Measurements from ENCODE around the gene TNPO1.
A peak's percentile ranks its signal among the peaks of the same experiment; 100 is the strongest.
"Not testable (repeated sequence)": the region's sequence is repeated elsewhere in the genome, so short reads cannot be mapped to it uniquely, and the experiment has no call there.

The TNPO1 gene

GRCh38 chr5:72816284-72817075 lies at the start of gene TNPO1:
TNPO1 (plus strand) TSS chr5:72816661; CDS start chr5:72816738, 77 bp downstream.
- DNase-seq: peak; percentile 78 to 80

GRCh38 chr5:72767289-72768010 lies 49.0 kb upstream of the TNPO1 start:
- no peak for DNase-seq

- DNase-seq: no peak
Observed at GRCh38 chr5:72770266-72770665, 46.2 kb upstream of the TNPO1 start.

GRCh38 chr5:72776684-72777083 lies 39.8 kb upstream of the TNPO1 start:
- DNase-seq: no peak

- no peak for DNase-seq
Observed at GRCh38 chr5:72779520-72779919, 36.9 kb upstream of the TNPO1 start.

GRCh38 chr5:72783354-72783753 lies 33.1 kb upstream of the TNPO1 start:
- DNase-seq: no peak

- DNase-seq: no peak
Observed at GRCh38 chr5:72784129-72784528, 32.3 kb upstream of the TNPO1 start.

- DNase-seq: no peak
Observed at GRCh38 chr5:72785801-72786200, 30.7 kb upstream of the TNPO1 start.

- no peak for DNase-seq
Observed at GRCh38 chr5:72786676-72787075, 29.8 kb upstream of the TNPO1 start.

- DNase-seq: no peak
Observed at GRCh38 chr5:72788866-72789505, 27.5 kb upstream of the TNPO1 start.

GRCh38 chr5:72790186-72790585 lies 26.3 kb upstream of the TNPO1 start:
- no peak for DNase-seq

- not testable (repeated sequence) for DNase-seq
Observed at GRCh38 chr5:72792662-72793061, 23.8 kb upstream of the TNPO1 start.

- no peak for DNase-seq
Observed at GRCh38 chr5:72796001-72796400, 20.5 kb upstream of the TNPO1 start.

- DNase-seq: no peak
Observed at GRCh38 chr5:72799721-72800120, 16.7 kb upstream of the TNPO1 start.

- not testable (repeated sequence) for DNase-seq
Observed at GRCh38 chr5:72808637-72809036, 7.8 kb upstream of the TNPO1 start.

GRCh38 chr5:72811849-72812248 lies 4.6 kb upstream of the TNPO1 start:
- no peak for DNase-seq

- no peak for DNase-seq
Observed at GRCh38 chr5:72812488-72812887, 4.0 kb upstream of the TNPO1 start.

- DNase-seq: no peak
Observed at GRCh38 chr5:72814104-72814503, 2.4 kb upstream of the TNPO1 start.

GRCh38 chr5:72814864-72815263 lies 1.6 kb upstream of the TNPO1 start:
- DNase-seq: no peak

- no peak for DNase-seq
Observed at GRCh38 chr5:72815580-72816283, 729 bp upstream of the TNPO1 start.

GRCh38 chr5:72817076-72817481 lies 618 bp downstream of the TNPO1 start:
- DNase-seq: peak in 1 of 2 donors; percentile 16

- no peak for DNase-seq
Observed at GRCh38 chr5:72817671-72818266, 1.3 kb downstream of the TNPO1 start.
